ENCODE results near the gene MORC1. TPM values are rescaled to one million over a fixed set of nuclear protein-coding genes. Genes with fewer than 3 reads are reported as not detected.

The MORC1 gene
- total and polyA plus RNA-seq, 3 experiments from 2014 or later, result not detected

GRCh38 chr3:108972482-108972881 lies 145.5 kb downstream of the MORC1 start:
- DNase-seq, result no peak
- H3K27me3 ChIP-seq (ENCODE audit: insufficient read depth, low read length, poor library complexity, severe bottlenecking), result no peaks in the 10 kb centered on the region
- H3K9me3 ChIP-seq (ENCODE audit: low read length), result no peaks in the 10 kb centered on the region
- ChIA-PET CTCF (no interaction called here), POLR2A (interaction anchor here (0.6 kb wide), 1 partner anchor 33 kb away, joined by 3 read pairs; no protein-coding TSS in a partner anchor)
- no peaks in the 10 kb centered on the region for H3K36me3 ChIP-seq (ENCODE audit: insufficient read depth, low read length)
- H3K36me3 Mint-ChIP-seq, result no peaks in the 10 kb centered on the region
- H3K4me1 Mint-ChIP-seq, result peaks cover 0 to 3% (median 0%) of the 10 kb centered on the region in 3 donors
- no peaks in the 10 kb centered on the region for H3K4me1 ChIP-seq (ENCODE audit: insufficient read depth, low read length)
- H3K27me3 Mint-ChIP-seq, result peaks cover 0 to 5% of the 10 kb centered on the region in 2 donors
- no peak overlapping the region for H3K27ac ChIP-seq (ENCODE audit: low read depth, low read length)
- H3K4me3 Mint-ChIP-seq, result no peak overlapping the region
- no peak overlapping the region for H3K4me3 ChIP-seq (ENCODE audit: low read length)
- no peak overlapping the region for H3K27ac Mint-ChIP-seq
- H3K9me3 Mint-ChIP-seq, result no peaks in the 10 kb centered on the region

GRCh38 chr3:108970561-108970960 lies 147.4 kb downstream of the MORC1 start:
- Histone ChIP-seq H3K4me3 (ENCODE audit: low read length) (no peak overlapping the region), H3K27ac (ENCODE audit: low read depth, low read length) (no peak overlapping the region), H3K27me3 (ENCODE audit: insufficient read depth, low read length, poor library complexity, severe bottlenecking) (no peaks in the 10 kb centered on the region), H3K4me1 (ENCODE audit: insufficient read depth, low read length) (no peaks in the 10 kb centered on the region), H3K36me3 (ENCODE audit: insufficient read depth, low read length) (no peaks in the 10 kb centered on the region), H3K9me3 (ENCODE audit: low read length) (no peaks in the 10 kb centered on the region)
- no peak for DNase-seq
- no peaks in the 10 kb centered on the region for H3K9me3 Mint-ChIP-seq
- ChIA-PET POLR2A (no interaction called here), CTCF (interaction anchor here (1.1 kb wide), 1 partner anchor 9 kb away, joined by 3 read pairs; no protein-coding TSS in a partner anchor)
- no peak overlapping the region for H3K4me3 Mint-ChIP-seq
- no peaks in the 10 kb centered on the region for H3K36me3 Mint-ChIP-seq
- H3K4me1 Mint-ChIP-seq, result peaks cover 2 to 11% (median 6%) of the 10 kb centered on the region in 3 donors
- H3K27me3 Mint-ChIP-seq, result peaks cover 0 to 5% of the 10 kb centered on the region in 2 donors
- H3K27ac Mint-ChIP-seq, result no peak overlapping the region

- no peak overlapping the region for H3K27ac Mint-ChIP-seq
- no peaks in the 10 kb centered on the region for H3K9me3 Mint-ChIP-seq
- no peaks in the 10 kb centered on the region for H3K27me3 Mint-ChIP-seq
These were observed 151.2 kb downstream of the MORC1 start for GRCh38 chr3:108966773-108967172.

DNA sequence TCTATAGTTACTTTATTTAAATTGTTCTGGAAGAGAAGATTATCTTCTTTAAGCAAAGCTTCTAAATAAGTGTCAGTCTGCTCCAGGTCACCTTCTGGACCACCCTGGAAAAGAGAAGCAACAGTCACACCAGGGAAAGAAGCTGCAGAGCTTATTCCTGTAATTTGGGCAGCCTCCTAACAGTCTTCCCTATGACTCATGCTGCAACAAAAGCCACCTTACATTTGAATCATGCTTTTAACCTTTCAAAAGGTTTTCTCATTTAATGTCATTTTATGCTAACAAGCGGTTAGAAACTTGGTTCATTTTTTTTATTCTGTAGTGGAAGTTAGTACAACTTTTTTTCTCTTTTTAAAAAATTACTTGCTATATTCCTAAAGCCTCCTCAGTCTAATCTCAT lies 158.9 kb downstream of the MORC1 start:
- Histone ChIP-seq H3K27me3 (ENCODE audit: insufficient read depth, low read length, poor library complexity, severe bottlenecking) (no peaks in the 10 kb centered on the region), H3K9me3 (ENCODE audit: low read length) (no peaks in the 10 kb centered on the region), H3K4me3 (ENCODE audit: low read length) (no peak overlapping the region), H3K4me1 (ENCODE audit: insufficient read depth, low read length) (no peaks in the 10 kb centered on the region), H3K36me3 (ENCODE audit: insufficient read depth, low read length) (no peaks in the 10 kb centered on the region), H3K27ac (ENCODE audit: low read depth, low read length) (no peak overlapping the region)
- H3K4me3 Mint-ChIP-seq, result no peak overlapping the region
- no peak overlapping the region for H3K27ac Mint-ChIP-seq
- ChIA-PET POLR2A (no interaction called here), CTCF (no interaction called here)
- no peak for DNase-seq
- H3K36me3 Mint-ChIP-seq, result no peaks in the 10 kb centered on the region
- H3K27me3 Mint-ChIP-seq, result peaks cover 7 to 10% of the 10 kb centered on the region in 2 donors
- no peaks in the 10 kb centered on the region for H3K9me3 Mint-ChIP-seq
- no peaks in the 10 kb centered on the region for H3K4me1 Mint-ChIP-seq

More at GRCh38 chr3:108966773-108967172, 151.2 kb downstream of the MORC1 start:
- POLR2A ChIA-PET, result no interaction called here
- H3K4me3 ChIP-seq (ENCODE audit: low read length), result no peak overlapping the region
- DNase-seq, result no peak
- Mint-ChIP-seq H3K4me1 (peaks cover 2 to 11% (median 6%) of the 10 kb centered on the region in 3 donors), H3K4me3 (no peak overlapping the region), H3K36me3 (no peaks in the 10 kb centered on the region)
- no peak overlapping the region for H3K27ac ChIP-seq (ENCODE audit: low read depth, low read length)
- H3K4me1 ChIP-seq (ENCODE audit: insufficient read depth, low read length), result no peaks in the 10 kb centered on the region
- H3K27me3 ChIP-seq (ENCODE audit: insufficient read depth, low read length, poor library complexity, severe bottlenecking), result no peaks in the 10 kb centered on the region
- CTCF ChIA-PET, result no interaction called here
- H3K9me3 ChIP-seq (ENCODE audit: low read length), result no peaks in the 10 kb centered on the region
- no peaks in the 10 kb centered on the region for H3K36me3 ChIP-seq (ENCODE audit: insufficient read depth, low read length)

- H3K27ac ChIP-seq (ENCODE audit: low read depth, low read length), result no peak within 1 kb of the TSS
- Mint-ChIP-seq H3K36me3 (no peaks in the 10 kb centered on the region), H3K4me1 (no peaks in the 10 kb centered on the region), H3K9me3 (no peaks in the 10 kb centered on the region), H3K27me3 (peaks cover 7 to 26% of the 10 kb centered on the region in 2 donors), H3K27ac (no peak within 1 kb of the TSS), H3K4me3 (no peak within 1 kb of the TSS)
- ChIA-PET POLR2A (no interaction called here), CTCF (no interaction called here)
- no peaks in the 10 kb centered on the region for H3K36me3 ChIP-seq (ENCODE audit: insufficient read depth, low read length)
- H3K9me3 ChIP-seq (ENCODE audit: low read length), result no peaks in the 10 kb centered on the region
- no peaks in the 10 kb centered on the region for H3K27me3 ChIP-seq (ENCODE audit: insufficient read depth, low read length, poor library complexity, severe bottlenecking)
- no peaks in the 10 kb centered on the region for H3K4me1 ChIP-seq (ENCODE audit: insufficient read depth, low read length)
- no peak within 1 kb of the TSS for H3K4me3 ChIP-seq (ENCODE audit: low read length)
- DNase-seq, result no peak
These were observed 164.2 kb downstream of the MORC1 start, which contains the start of gene GUCA1C for GRCh38 chr3:108953700-108954099. GUCA1C (minus strand) TSS chr3:108953879; CDS start chr3:108953762, 117 bp downstream.

DNA sequence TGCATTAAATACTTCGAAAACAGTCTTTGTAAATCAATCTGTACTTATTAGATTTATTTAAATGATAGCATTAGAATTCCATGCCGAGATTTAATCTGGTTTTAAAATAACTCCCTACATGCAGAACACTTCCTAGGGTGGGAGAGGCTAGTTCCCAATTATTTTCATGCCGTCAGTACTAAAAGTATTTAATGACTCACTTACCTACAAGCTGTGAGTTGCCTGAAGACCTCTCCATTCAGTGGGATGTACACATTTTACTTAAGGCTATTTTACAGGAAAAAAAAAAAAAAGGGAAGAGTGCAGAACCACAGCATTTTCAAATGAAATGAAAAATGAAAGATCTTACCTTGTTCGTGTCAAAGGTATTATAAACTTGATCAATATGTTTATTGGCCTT lies 164.7 kb downstream of the MORC1 start:
- no peak overlapping the region for H3K4me3 ChIP-seq (ENCODE audit: low read length)
- H3K36me3 ChIP-seq (ENCODE audit: insufficient read depth, low read length), result no peaks in the 10 kb centered on the region
- ChIA-PET CTCF (no interaction called here), POLR2A (no interaction called here)
- H3K9me3 Mint-ChIP-seq, result no peaks in the 10 kb centered on the region
- no peaks in the 10 kb centered on the region for H3K4me1 ChIP-seq (ENCODE audit: insufficient read depth, low read length)
- H3K27ac ChIP-seq (ENCODE audit: low read depth, low read length), result no peak overlapping the region
- no peak overlapping the region for H3K27ac Mint-ChIP-seq
- DNase-seq, result no peak
- no peak overlapping the region for H3K4me3 Mint-ChIP-seq
- H3K27me3 ChIP-seq (ENCODE audit: insufficient read depth, low read length, poor library complexity, severe bottlenecking), result no peaks in the 10 kb centered on the region
- peaks cover 0 to 3% (median 0%) of the 10 kb centered on the region in 3 donors for H3K36me3 Mint-ChIP-seq
- H3K4me1 Mint-ChIP-seq, result no peaks in the 10 kb centered on the region
- H3K9me3 ChIP-seq (ENCODE audit: low read length), result no peaks in the 10 kb centered on the region
- H3K27me3 Mint-ChIP-seq, result peaks cover 7 to 31% of the 10 kb centered on the region in 2 donors

DNA sequence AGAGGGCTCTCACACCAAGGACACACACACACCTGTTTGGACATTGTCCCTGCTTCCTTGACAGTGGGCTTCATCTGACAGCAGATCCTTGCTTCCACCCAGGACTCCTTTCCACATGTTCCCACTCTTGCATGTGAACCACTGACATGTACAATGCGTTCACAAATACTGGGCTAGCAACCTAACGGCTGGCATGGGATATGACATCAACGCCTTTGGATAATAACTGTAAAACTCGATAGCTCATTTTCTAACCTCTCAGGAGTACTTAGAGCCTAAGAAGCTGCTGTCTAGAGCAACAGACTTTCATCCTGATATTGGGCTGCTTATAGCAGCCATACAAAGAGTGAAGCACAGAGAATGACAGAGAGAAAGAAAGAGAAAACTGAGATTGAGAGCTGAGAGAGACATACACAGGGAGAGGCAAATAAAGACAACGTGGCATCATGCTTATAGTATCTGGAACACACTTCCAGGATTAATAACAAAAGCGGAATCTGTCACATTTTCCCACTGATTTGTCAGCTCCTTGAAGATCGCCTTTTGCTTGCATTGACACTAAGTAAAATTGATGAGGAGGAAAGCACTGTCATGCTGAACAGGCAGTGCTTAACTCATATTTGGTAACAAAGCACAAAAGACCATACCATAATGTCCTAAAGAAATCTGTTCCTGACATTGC lies 166.0 kb downstream of the MORC1 start:
- no peaks in the 10 kb centered on the region for H3K36me3 ChIP-seq (ENCODE audit: insufficient read depth, low read length)
- Mint-ChIP-seq H3K4me1 (no peaks in the 10 kb centered on the region), H3K27me3 (peaks cover 8 to 36% of the 10 kb centered on the region in 2 donors), H3K4me3 (no peak overlapping the region), H3K27ac (no peak overlapping the region), H3K36me3 (peaks cover 0 to 5% (median 0%) of the 10 kb centered on the region in 3 donors), H3K9me3 (peaks cover 0 to 2% (median 0%) of the 10 kb centered on the region in 5 donors)
- H3K27ac ChIP-seq (ENCODE audit: low read depth, low read length), result no peak overlapping the region
- POLR2A ChIA-PET, result no interaction called here
- no peaks in the 10 kb centered on the region for H3K4me1 ChIP-seq (ENCODE audit: insufficient read depth, low read length)
- CTCF ChIA-PET, result no interaction called here
- H3K9me3 ChIP-seq (ENCODE audit: low read length), result no peaks in the 10 kb centered on the region
- no peak for DNase-seq
- H3K27me3 ChIP-seq (ENCODE audit: insufficient read depth, low read length, poor library complexity, severe bottlenecking), result no peaks in the 10 kb centered on the region
- H3K4me3 ChIP-seq (ENCODE audit: low read length), result no peak overlapping the region

GRCh38 chr3:108947855-108948254 lies 170.1 kb downstream of the MORC1 start:
- H3K4me1 ChIP-seq (ENCODE audit: insufficient read depth, low read length), result no peaks in the 10 kb centered on the region
- Mint-ChIP-seq H3K27ac (no peak overlapping the region), H3K4me1 (no peaks in the 10 kb centered on the region), H3K36me3 (peaks cover 0 to 5% (median 0%) of the 10 kb centered on the region in 3 donors), H3K4me3 (no peak overlapping the region), H3K27me3 (peaks cover 2 to 25% of the 10 kb centered on the region in 2 donors), H3K9me3 (peaks cover 0 to 2% (median 0%) of the 10 kb centered on the region in 5 donors)
- H3K27ac ChIP-seq (ENCODE audit: low read depth, low read length), result no peak overlapping the region
- POLR2A ChIA-PET, result no interaction called here
- no peak for DNase-seq
- CTCF ChIA-PET, result no interaction called here
- no peaks in the 10 kb centered on the region for H3K36me3 ChIP-seq (ENCODE audit: insufficient read depth, low read length)
- no peaks in the 10 kb centered on the region for H3K9me3 ChIP-seq (ENCODE audit: low read length)
- H3K27me3 ChIP-seq (ENCODE audit: insufficient read depth, low read length, poor library complexity, severe bottlenecking), result no peaks in the 10 kb centered on the region
- H3K4me3 ChIP-seq (ENCODE audit: low read length), result no peak overlapping the region

Measured in CD8-positive, alpha-beta memory T cell (primary cell).